Measurements from ENCODE around the gene ZNF789. TPM values are rescaled to one million over a fixed set of nuclear protein-coding genes. Genes with fewer than 3 reads are reported as not detected.
A peak's percentile ranks its signal among the peaks of the same experiment; 100 is the strongest.

The ZNF789 gene
- total and polyA plus RNA-seq, 2 of the 13 experiments (the other 11 are each of a cell fraction or from before 2014, with no cell fraction given), result 19.8 to 25.1 TPM

GRCh38 chr7:99472561-99473314 is at the start of gene ZNF789 (continued):
- TF ChIP-seq SNAPC4 (CRISPR knock-in tag; IDR thresholded peaks at IDR 0.05), result peak; percentile 85
- TF ChIP-seq ZNF232 (CRISPR knock-in tag; IDR thresholded peaks at IDR 0.05; ENCODE audit: borderline replicate concordance), result no peak
- TF ChIP-seq ELF1 (CRISPR knock-in tag; IDR thresholded peaks at IDR 0.05), result peak; percentile 30; the same call in 1 of the 2 replicates
- TF ChIP-seq TRIM22 (IDR thresholded peaks at IDR 0.05), result no peak
- TF ChIP-seq BHLHE40 (IDR thresholded peaks at IDR 0.05; ENCODE audit: low read length), result peak; percentile 76
- TF ChIP-seq MTA1 (CRISPR knock-in tag; IDR thresholded peaks at IDR 0.05; ENCODE audit: borderline replicate concordance), result peak; percentile 63; the same call in 1 of the 2 replicates
- TF ChIP-seq IRX3 (CRISPR knock-in tag; IDR thresholded peaks at IDR 0.05; ENCODE audit: borderline replicate concordance, low read depth), result no peak
- peak; percentile 78; the same call in 1 of the 2 replicates for TF ChIP-seq ZFP91 (CRISPR knock-in tag; IDR thresholded peaks at IDR 0.05; ENCODE audit: borderline replicate concordance)
- no peak; the same call in 1 of the 2 replicates for TF ChIP-seq AHDC1 (CRISPR knock-in tag; IDR thresholded peaks at IDR 0.05; ENCODE audit: borderline replicate concordance)
- no peak; the same call in 1 of the 2 replicates for TF ChIP-seq ZNF20 (CRISPR knock-in tag; IDR thresholded peaks at IDR 0.05)
- TF ChIP-seq HINFP (CRISPR knock-in tag; IDR thresholded peaks at IDR 0.05; ENCODE audit: low read depth), result peak; percentile 67; the same call in 1 of the 2 replicates
- TF ChIP-seq FOXP1 (IDR thresholded peaks at IDR 0.05), result no peak
- TF ChIP-seq FOXP1 (CRISPR knock-in tag; IDR thresholded peaks at IDR 0.05), result no peak

All from HepG2 (cell line).